GM19397 (cell line): ENCODE data around the gene CBX5.
"Not testable (repeated sequence)": the region's sequence is repeated elsewhere in the genome, so short reads cannot be mapped to it uniquely, and the experiment has no call there.

ENCODE experiments used
- ATAC-seq: cut with Tn5 transposase; IDR thresholded peaks from one replicate; pipeline ENCODE4 v1.9.1; 2021; ENCODE audit warnings: mild to moderate bottlenecking, moderate library complexity; ENCODE audit not compliant: unreplicated experiment

Gene CBX5

DNA sequence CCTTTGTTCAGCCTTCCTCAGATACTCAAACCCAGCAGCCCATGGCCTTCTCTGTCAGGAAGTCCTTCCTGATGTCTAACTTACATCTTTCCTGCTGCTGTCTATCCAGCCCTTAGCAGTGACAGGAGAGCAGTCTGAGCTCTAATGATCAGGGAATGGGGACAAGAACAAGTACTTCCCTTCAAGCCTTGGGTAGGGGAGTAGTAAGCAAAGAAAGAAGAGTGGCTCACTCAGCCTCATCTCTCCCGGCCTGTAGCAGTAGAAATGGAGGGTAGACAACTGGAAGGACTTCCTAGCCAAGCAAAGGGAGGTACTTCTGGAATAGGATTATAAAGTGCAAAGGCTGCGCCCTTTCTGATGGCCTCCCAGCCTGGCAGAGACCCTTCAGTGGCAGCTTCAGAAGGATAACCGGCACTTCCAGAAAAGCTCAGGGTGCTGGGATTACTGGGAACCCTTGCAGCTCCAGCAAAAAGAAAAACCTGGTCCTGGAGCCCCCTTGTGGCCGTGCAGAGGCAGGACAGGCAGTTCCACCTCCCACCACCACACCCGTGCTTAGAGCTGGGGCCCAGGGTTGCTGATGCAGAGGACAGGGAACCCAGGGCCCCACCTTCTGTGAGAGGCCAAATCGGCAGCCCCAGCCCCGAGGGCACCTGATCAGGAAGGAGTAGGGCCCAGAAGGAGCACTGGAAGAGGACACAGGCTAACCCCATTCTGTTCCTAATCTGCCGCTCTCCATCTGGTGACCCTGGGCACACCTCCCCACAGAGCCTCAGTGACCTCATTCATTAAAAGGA lies 78.7 kb downstream of the CBX5 start:
- ATAC-seq, result no peak

DNA sequence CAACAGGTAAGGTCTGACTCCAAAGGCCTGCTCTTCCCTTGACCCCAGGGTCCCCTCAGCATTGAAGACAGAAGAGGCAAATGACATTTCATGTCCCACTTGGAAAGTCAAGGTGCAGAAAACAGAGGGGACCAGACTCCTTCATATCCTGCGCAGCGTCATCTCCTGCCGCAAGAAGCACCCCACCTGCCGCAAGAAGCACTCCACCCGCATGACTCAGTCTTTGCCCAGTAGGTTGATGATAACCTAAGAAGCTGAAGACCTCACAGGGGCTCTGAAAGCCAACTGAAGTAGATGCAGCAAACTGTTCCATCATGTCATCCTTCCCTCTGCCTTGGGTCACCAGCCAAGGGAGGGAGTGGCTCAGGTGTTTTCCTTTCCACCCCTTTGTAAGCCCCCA lies 79.5 kb downstream of the CBX5 start:
- ATAC-seq, result no peak

DNA sequence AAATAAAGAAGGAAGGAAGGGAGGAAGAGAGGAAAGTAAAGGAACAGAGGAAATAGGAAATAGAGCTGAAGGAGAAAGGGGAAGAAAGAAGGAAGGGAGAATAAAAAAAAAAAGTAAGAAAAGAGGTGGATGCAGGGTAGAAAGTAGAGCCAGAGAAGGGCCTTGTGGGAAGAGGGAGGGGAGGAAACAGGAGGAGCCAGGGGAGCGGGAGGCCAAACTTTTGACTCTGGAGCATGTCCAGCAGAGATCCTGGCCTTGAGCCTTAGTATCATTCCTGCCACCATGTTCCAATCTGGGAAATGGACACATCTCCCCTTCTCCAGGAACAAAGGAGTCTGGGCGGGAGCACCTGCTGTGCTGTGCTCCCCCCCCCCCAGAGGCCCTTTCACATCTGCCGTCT lies 80.0 kb downstream of the CBX5 start:
- no peak for ATAC-seq

DNA sequence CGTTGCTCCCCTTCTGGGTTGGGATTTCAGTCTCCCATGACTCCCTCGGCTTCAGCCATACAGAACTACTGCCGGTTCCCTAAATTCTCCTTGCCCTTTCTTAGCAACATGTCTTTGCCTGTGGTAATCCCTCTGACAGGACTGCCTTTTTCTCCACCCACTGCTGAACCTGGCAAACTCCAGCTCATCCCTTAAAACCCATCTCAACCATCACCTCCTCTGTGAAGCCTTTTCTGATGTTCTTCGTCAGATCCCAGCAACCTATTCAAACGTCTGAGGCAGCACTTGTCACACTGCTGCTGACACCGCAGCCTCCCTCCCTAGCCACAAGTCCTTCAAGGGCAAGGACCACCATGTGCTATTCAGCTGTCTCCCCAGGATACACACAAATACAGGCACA lies 80.9 kb downstream of the CBX5 start:
- no peak for ATAC-seq

DNA sequence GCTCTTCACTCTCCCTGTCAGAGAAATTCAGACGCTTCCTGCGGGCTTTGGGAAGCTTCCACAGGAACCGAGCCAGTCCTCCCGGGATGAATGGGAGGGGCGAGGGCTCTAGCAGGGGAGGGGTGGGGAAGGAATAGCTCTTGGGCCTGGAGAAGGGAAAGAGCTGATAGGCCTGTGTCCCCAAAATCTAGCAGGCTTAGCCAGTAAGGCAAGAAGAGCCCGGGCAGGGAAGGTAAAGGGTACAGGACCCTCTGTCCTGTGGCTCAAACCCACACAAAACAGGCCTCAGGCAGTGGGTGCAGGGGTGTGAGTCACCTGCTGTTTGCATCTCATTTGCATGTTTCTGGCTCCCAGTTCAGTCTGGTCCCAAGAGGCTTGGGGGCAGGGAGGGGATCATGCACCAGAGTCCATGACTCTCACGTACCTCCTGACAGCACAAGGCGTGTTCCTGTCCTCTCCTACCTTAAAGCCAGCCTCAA lies 82.5 kb downstream of the CBX5 start:
- no peak for ATAC-seq

DNA sequence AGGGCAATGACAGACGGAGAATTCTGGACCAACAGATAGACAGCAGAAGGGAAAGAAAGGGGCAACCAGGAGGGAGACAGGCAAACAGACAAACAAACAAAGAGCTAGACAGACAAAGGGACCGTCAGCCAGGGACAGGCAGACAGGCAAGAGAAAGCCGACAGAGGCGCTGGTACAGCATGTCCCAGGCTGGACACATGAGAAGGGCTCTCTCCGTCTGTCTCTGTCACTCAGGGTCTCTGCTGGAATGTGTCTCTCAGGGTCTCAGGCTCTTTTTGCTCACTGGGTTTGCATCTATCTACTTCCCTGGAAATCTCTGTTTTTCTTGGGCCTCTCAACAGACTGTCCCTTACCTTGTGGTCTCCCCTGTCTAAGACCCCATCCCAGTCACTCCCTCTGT lies 82.9 kb downstream of the CBX5 start:
- ATAC-seq, result no peak

DNA sequence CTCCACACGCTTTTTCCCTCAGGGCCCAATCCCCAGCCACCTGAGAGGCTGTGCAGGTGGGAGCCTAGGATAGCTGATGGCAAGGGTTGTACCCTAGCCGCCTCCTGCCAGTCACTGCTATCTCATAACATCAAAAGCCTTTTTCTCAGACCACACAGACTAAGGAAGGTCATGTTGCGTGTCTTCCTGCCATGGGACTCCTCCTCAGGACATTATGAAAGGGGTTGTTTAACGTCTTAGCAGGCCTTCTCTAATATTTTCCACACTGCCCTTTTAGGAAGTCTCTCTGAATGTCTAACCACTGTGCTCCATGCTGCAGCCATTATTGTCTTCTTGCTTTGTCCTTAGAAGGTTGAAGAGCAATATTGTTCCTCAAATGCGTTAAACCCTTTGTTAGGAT lies 83.5 kb downstream of the CBX5 start:
- no peak for ATAC-seq

DNA sequence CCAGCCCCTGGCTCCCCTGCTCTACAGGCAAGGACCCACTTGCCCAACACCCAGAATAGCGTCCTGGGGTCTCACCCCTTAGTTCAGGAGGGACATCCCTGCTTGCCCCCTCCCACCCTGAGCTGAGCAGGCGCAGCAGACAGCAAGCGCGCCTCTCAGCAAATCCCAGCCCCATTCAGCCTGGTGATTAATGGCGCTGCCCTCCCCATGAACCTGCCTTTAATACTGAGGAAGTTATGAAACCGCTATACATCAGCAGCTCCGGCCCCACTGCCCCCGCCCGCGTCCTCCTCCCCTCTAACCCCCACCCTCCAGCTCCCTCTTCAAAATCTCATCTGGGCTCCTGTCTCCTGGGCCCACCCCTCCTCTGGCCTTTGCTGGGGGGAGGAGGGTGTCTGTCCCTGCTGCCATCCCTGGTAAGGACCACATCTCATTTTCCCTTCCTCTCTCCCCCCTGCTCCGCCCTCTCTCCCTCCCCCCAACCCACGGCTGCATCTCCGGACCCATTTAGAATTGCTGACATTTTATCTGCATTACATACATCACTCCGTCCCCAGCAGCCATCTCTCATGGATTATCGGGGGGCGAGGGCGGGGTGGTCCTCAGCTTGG lies 84.1 kb downstream of the CBX5 start:
- no peak for ATAC-seq

DNA sequence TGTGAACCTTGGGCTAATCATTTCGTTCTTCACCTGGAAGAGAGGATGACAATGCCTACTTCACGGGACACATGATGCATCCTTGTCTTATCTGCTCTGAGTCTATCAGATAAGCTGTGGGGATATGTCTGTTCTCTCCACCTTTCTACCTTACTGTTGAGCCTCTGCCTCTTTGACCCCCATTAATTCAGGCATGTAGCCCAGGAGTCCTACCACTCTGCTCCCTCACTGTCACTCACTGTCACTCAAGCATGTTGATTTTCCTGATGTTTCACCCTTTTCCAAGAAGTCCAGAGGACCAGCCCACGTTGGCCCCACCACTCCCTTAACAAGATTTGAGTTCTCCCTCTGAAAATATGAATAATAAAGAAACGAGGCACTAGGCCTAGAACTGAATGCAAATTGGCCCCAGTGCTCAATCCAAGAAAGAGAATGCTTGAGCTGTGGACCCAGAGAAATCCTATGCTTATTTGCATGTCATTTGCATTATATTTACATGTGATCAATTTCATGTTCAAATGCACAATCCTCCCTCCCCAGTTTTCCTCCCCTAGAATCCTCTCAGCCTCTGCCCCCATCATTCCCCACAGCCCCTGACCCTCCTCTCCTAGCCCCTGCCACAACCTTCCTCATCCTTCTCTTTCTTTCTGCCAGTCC lies 84.7 kb downstream of the CBX5 start:
- no peak for ATAC-seq

DNA sequence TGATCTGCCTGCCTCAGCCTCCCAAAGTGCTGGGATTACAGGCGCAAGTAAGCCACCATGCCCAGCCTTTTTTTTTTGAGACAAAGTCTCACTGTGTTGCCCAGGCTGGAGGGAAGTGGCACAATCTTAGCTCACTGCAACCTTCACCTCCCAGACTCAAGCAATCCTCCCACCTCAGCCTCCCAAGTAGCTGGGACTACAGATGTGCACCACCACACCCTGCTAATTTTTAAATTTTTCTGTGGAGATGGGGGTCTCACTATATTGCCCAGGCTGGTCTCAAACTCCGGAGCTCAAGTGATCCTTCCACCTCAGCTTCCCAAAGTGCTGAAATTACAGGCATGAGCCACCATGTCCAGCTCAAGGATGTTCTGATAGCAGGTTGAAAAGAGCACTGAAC lies 85.3 kb downstream of the CBX5 start:
- not testable (repeated sequence) for ATAC-seq

DNA sequence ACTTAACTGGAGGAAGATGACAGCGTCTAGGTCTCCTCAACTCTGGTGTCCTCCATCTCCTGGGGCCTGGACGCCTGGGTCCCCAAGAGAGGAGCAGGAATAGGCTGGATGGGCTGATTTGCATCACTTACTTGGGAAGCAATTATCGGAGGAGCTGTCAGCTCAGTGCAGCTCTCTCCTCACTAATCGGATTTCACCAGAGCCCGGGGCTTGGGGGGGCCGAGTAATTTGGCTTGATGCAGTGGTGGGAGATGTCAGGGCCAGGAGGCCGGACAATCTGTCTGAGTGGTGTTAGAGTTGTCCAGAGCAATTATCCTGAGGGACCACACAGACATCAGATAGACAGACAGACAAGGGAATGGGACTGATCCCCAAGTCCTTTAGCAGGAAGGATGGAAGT lies 86.5 kb downstream of the CBX5 start:
- ATAC-seq, result no peak

DNA sequence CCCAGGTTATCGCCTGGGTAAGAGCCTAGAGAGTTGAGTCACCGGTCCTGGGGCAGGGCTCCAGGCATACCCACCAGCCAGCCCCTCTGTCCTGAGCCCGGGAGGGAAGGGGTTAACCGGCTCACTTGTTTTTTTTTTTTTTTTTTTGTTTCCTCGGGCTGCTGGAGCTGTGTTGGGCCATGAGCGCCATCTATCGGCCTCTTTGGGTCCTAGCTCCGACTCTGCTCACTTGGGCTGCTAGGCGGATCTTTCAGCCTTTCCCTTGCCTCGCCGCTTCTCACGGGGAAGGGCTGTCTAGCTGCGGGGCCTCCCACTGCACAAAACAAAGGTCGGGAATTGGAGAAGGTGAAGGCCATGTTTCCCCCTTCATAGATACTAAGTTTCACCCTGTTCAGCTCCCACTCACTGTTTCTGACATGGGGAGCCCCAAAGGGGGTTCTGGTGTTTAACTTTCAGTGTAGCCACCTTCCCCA lies 88.3 kb downstream of the CBX5 start:
- ATAC-seq, result no peak

DNA sequence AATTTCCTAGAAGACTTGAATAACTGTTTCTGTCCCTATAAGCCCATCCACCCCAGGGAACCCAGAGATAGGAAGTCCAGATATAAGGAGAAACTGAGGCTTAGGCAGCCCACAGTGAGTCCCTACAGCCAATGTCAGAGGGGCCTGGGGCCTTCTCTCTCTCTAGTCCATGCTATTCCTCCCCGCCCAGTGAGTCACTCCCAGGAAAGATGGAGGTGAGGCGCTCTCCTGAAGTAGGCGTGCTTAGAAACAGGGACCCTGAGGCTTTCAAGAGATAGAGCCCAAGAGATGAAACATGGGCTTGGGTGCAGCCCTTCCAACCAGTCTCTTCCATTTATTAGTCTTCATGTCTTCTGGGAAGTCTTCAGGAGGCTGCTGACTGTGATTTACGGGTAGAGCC lies 88.8 kb downstream of the CBX5 start:
- ATAC-seq, result no peak

DNA sequence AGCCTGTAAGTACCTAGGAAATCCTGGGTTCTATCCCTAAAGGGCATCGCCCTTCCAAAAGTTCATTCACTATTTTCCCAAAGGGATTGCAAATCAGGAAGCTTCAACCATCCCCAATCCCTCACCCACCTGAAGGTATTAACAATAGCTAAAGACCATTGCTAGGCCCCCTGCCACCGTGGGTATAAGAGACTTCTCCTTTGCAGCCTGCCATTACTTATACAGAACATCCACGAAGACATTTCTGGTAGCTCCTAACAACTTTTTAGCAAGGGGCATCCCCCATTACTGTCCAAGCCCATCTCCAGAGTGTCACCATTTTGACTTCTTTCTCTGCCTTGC lies 90.8 kb downstream of the CBX5 start:
- ATAC-seq, result no peak

DNA sequence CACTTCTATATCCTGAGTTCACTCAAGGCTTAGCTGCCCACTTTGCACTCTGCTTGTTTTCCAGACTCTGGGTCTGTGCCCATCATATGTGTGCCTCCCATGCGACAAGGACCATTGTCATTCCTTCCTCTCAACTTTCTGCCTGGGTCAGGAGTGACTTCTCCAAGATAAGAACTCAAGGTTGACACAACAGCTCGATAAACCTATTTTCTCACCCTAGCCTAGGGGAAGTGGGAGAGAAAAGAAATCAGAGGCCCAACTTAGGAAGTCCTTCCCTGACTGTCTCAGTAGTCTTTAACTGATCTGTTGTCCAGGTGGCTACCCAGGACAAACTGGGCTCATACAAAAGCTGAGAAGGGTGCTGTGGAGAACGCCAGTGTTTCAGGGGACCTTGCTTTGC lies 92.8 kb downstream of the CBX5 start:
- no peak for ATAC-seq

DNA sequence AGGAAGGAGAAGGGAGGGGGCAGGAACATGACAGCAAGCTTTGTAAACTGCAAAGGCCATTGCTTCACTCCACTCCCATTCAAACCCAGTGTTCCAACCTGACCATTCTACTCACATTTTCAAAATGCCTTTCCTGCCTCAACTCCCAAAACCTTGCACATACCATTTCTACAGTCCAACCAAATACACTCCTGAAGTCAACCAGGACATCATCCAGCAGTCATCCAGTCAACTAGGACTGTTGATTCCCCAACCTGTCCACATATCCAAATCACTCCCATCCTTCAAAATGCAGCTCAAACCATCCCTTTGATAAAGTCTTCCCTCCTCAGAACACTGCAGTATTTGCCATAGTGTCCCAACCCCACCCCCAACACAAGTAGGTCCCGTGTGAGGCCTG lies 94.0 kb downstream of the CBX5 start:
- no peak for ATAC-seq

DNA sequence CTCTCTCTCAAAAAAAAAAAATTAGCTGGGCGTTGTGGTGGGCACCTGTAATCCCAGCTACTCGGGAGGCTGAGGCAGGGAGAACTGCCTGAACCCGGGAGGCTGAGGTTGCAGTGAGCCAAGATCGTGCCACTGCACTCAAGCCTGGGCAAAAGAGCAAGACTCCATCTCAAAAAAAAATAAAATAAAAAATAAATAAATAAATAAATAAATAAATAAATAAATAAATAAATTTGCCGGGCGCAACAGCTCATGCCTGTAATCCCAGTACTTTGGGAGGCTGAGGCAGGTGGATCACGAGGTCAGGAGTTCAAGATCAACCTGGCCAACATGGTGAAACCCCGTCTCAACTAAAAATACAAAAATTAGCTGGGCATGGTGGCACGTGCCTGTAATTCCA lies 94.6 kb downstream of the CBX5 start:
- not testable (repeated sequence) for ATAC-seq

DNA sequence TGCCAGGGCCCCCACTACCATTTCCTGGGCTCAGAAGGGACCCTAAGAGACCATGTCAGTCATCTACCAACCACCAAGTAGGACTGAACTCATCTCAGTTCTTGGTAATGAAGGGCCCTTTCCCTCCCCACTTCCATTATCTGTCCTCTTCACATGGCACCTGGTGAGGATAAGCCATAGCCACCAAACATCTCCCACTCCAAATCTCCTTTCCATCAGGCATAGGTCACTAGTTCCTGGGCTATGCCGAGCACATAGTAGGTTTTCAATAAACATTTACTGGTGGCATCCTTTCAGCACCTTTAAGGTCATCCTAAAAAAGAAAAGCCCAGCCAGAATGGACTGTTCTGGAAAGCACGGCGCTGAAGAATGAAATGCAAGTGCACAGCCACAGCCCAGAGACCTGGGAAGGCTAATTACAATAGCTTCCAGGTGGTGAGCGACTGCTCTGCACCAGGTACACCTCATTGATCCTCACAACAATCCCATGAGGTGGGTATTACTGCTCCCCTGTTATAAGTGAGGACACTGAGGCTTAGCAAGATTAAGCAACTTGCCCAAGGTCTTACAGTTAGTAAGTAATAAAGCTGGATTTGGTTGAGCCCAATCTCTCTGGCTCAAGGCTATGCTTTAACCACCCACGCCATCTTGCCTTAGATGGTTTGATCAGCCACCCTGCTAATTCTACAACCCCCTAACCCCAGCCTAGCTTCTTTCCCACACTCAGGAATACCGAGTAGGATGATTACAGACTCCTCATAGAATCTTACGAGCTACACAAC lies 95.7 kb downstream of the CBX5 start:
- no peak for ATAC-seq

DNA sequence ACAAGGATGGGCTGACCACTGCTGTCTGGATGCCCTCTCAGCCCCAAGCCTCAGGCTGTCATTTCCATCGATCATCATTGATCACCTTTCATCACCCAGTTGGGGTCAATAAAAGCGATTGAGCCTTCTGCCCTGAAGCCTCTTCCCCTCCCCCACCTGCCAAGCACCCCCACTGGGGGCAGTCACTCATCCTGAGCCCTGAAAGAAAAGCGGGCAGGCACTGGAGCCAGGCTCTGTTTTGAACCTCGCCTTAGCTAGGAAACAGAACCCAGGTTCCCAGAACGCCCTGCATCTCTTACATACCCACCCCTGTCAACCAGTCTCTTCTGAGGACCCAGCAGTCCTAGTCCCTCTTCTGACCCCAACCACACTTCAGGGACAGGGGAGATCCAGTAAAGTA lies 96.9 kb downstream of the CBX5 start:
- no peak for ATAC-seq

DNA sequence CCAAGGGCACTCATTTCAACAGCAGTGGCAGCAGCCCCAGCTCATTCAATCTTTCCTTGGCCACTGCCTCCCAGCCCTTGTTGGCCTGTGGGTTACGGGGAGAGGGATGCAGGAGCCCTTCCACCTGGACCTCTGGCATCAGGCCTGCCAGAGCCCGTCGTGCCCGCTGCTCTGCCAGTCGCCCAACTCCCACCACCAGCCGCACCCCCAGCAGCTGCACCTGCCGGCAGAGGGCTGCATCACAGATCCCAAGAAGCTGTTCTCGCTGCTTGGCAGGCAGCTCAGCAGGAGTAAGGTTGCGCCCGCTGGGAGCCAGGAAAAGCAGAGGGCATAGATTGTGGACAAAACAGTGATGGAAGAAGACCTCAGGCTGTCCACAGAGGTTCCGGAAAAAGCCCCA lies 97.8 kb downstream of the CBX5 start:
- ATAC-seq, result no peak
